Epithelial cell of esophagus (primary cell): ENCODE results near the gene ZNF732.

Experiments
- DNase-seq: peaks from one replicate; pipeline ENCODE4 v3.0.0; 2010; ENCODE audit warnings: low read depth
- H3K4me3 ChIP-seq: 2 replicates; pipeline ENCODE4 v1.5.1; 2011; ENCODE audit warnings: mild to moderate bottlenecking, low read length, control low read depth
- CTCF ChIP-seq: IDR thresholded peaks from 2 replicates; pipeline ENCODE4 v1.5.1; 2011; ENCODE audit warnings: low read depth, mild to moderate bottlenecking, low read length, control low read depth, inconsistent platforms; ENCODE audit not compliant: insufficient read depth; ENCODE audit errors: missing control alignments

The ZNF732 gene

GRCh38 chr4:234178-234577 lies 71.1 kb downstream of the ZNF732 start:
- no peak for DNase-seq
- TF ChIP-seq CTCF: no peak
- no peak overlapping the region for H3K4me3 ChIP-seq

GRCh38 chr4:223913-224497 lies 81.3 kb downstream of the ZNF732 start:
- no peak overlapping the region for H3K4me3 ChIP-seq
- DNase-seq: no peak
- no peak for TF ChIP-seq CTCF
